Spleen (tissue), 7 donors: Measurements from ENCODE around the gene CD24.

ENCODE experiments used
- POLR2A ChIP-seq, 3 donors: fragments of 450-650 bp; IDR thresholded peaks; one replicate each; pipeline ENCODE4 v1.5.1; 2017; ENCODE audit warnings: antibody characterized with exemption in 3 of 3, mild to moderate bottlenecking in 1 of 3
- POLR2AphosphoS5 ChIP-seq, 3 donors: sonication (generic); formaldehyde crosslinking; IDR thresholded peaks; one replicate each; pipeline ENCODE4 v1.5.1; 2017; ENCODE audit warnings: antibody characterized with exemption in 3 of 3
- TF ChIP-seq, protein P1 (sequence below), 11 experiments: fragments of 200-600 bp in 7 of 11; fragments of 450-650 bp in 4 of 11; sonication (generic) in 4 of 11; IDR thresholded peaks in 8 of 11; conservative IDR thresholded peaks in 3 of 11; 1 replicate in 7 of 11; 2 replicates in 4 of 11; pipeline versions ENCODE4 v1.4.0 to v1.8.0; 2016 to 2021; ENCODE audit warnings: antibody characterized with exemption in 11 of 11, inconsistent platforms in 4 of 11, mild to moderate bottlenecking in 1 of 11
- donor health status: DM: no; HTN: no; CAD: no; lungs with moderate emphysema.
- donor health status: DM: no; HTN: no; CAD: no.
- donor health status: DM: no; HTN: no; CAD: no.

DNA sequence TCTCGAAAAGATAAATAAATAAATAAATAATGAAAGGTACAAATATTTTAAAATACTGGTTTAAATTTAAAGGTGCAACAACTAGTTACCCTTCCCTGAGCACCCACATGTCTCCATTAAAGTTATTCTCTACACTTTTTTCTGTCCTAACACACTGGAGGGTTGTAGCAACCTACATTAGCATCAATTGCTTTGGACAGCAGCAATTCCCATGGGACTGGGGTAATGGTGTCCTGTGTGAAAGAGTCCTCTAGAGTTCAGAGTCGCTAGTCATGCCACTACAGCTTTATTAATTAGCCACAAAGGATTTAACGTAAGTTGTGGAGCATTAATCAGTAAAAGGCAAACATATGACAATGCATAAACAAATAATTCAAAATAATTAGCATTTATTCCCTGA lies 14.1 kb upstream of the CD24 start:
- TF ChIP-seq, protein P1, sequence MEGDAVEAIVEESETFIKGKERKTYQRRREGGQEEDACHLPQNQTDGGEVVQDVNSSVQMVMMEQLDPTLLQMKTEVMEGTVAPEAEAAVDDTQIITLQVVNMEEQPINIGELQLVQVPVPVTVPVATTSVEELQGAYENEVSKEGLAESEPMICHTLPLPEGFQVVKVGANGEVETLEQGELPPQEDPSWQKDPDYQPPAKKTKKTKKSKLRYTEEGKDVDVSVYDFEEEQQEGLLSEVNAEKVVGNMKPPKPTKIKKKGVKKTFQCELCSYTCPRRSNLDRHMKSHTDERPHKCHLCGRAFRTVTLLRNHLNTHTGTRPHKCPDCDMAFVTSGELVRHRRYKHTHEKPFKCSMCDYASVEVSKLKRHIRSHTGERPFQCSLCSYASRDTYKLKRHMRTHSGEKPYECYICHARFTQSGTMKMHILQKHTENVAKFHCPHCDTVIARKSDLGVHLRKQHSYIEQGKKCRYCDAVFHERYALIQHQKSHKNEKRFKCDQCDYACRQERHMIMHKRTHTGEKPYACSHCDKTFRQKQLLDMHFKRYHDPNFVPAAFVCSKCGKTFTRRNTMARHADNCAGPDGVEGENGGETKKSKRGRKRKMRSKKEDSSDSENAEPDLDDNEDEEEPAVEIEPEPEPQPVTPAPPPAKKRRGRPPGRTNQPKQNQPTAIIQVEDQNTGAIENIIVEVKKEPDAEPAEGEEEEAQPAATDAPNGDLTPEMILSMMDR (IDR thresholded peaks at IDR 0.05 in 8 of 11, conservative IDR thresholded peaks at IDR 0.05 in 3 of 11), result no peak
- TF ChIP-seq POLR2A (IDR thresholded peaks at IDR 0.05) (no peak), POLR2AphosphoS5 (IDR thresholded peaks at IDR 0.05) (no peak)
